Activated CD8-positive, alpha-beta memory T cell treated with anti-CD3 and anti-CD28 coated beads, Interleukin-2, amount 50 U/mL, for 4 hours (primary cell): ENCODE measurements around the gene RBFOX1.

Experiments used
- DNase-seq: peaks from one replicate; pipeline ENCODE4 v3.0.0-alpha.2; 2020

RBFOX1 gene

GRCh38 chr16:7422036-7422888 lies 89.6 kb downstream of the RBFOX1 start:
- DNase-seq: no peak

- DNase-seq: no peak
Observed at GRCh38 chr16:7423434-7424044, 90.9 kb downstream of the RBFOX1 start.

GRCh38 chr16:7426161-7426560 lies 93.5 kb downstream of the RBFOX1 start:
- DNase-seq: no peak

GRCh38 chr16:7431723-7432122 lies 99.1 kb downstream of the RBFOX1 start:
- no peak for DNase-seq

- no peak for DNase-seq
Observed at GRCh38 chr16:7436306-7436705, 103.7 kb downstream of the RBFOX1 start.

- no peak for DNase-seq
Observed at GRCh38 chr16:7437135-7437804, 104.6 kb downstream of the RBFOX1 start.

- DNase-seq: no peak
Observed at GRCh38 chr16:7437843-7438242, 105.2 kb downstream of the RBFOX1 start.

GRCh38 chr16:7438601-7439000 lies 106.0 kb downstream of the RBFOX1 start:
- no peak for DNase-seq

GRCh38 chr16:7439518-7439917 lies 106.9 kb downstream of the RBFOX1 start:
- no peak for DNase-seq

GRCh38 chr16:7440886-7441400 lies 108.3 kb downstream of the RBFOX1 start:
- DNase-seq: no peak

GRCh38 chr16:7442050-7442449 lies 109.4 kb downstream of the RBFOX1 start:
- no peak for DNase-seq

- no peak for DNase-seq
Observed at GRCh38 chr16:7443142-7443541, 110.5 kb downstream of the RBFOX1 start.

- DNase-seq: no peak
Observed at GRCh38 chr16:7443648-7444365, 111.2 kb downstream of the RBFOX1 start.

- no peak for DNase-seq
Observed at GRCh38 chr16:7449306-7449705, 116.7 kb downstream of the RBFOX1 start.

- no peak for DNase-seq
Observed at GRCh38 chr16:7449808-7450207, 117.2 kb downstream of the RBFOX1 start.

GRCh38 chr16:7450440-7450839 lies 117.8 kb downstream of the RBFOX1 start:
- DNase-seq: no peak

- DNase-seq: no peak
Observed at GRCh38 chr16:7452090-7452489, 119.4 kb downstream of the RBFOX1 start.

- DNase-seq: no peak
Observed at GRCh38 chr16:7456211-7456610, 123.6 kb downstream of the RBFOX1 start.

GRCh38 chr16:7458144-7458543 lies 125.5 kb downstream of the RBFOX1 start:
- DNase-seq: no peak

- DNase-seq: no peak
Observed at GRCh38 chr16:7470344-7470743, 137.7 kb downstream of the RBFOX1 start.

GRCh38 chr16:7471268-7471667 lies 138.6 kb downstream of the RBFOX1 start:
- no peak for DNase-seq

GRCh38 chr16:7482032-7482431 lies 149.4 kb downstream of the RBFOX1 start:
- no peak for DNase-seq
